GM18951 (cell line): ENCODE data around the gene AUTS2.

Experiments used
- POLR2A ChIP-seq: IDR thresholded peaks from 4 replicates; pipeline ENCODE4 v1.6.1; 2011; ENCODE audit warnings: mild to moderate bottlenecking; ENCODE audit not compliant: insufficient read length, insufficient read depth; ENCODE audit errors: extremely low read depth
- in situ Hi-C: fragments of 300-500 bp; cut with MboI; formaldehyde crosslinking; loops from one replicate; pipeline ENCODE4 v1.12.0; 2022; ENCODE audit warnings: low sequenced_read_pairs, mixed read lengths, inconsistent platforms; ENCODE audit not compliant: unreplicated experiment

The AUTS2 gene

DNA sequence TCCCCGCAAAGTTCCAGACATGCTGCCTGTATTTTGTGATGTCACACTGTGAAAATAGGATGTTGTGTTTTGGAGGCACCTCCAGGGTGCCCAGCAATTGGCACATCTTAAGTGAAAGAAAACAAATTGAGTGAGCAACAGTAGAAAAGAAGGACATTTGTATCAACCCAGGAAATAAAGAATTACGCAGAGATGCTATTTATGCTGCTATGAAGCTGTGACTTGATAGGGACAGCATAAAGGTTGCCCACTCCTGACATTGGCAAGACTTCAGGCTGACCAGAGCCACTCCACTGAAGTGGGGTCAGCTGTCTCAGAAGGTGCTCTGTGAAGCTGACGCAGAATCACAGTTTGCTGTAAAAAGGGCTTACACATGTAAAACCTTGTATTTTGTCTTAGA is 803.8 kb downstream of the AUTS2 start:
- no peak for TF ChIP-seq POLR2A
- in situ Hi-C loops: no loop called here

DNA sequence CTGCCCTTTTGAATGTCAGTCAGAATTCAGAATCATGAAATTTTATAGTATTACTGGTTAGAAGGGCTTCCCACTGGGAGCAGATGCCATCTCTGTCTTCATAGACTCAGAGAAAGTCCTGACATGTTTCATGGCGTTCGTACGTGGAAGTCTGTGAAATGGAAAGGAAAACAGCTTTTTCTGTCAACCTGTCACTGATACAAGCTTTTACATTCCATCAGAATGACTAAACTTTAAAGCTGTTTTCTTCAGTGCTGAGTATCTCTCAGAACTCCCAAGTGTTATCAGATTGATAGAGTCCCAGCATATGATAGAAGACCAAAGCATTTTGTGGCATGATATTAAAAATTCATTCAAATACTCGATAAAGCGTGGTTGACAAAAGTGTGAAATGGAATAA is 807.0 kb downstream of the AUTS2 start:
- in situ Hi-C loops: no loop called here
- TF ChIP-seq POLR2A: no peak

DNA sequence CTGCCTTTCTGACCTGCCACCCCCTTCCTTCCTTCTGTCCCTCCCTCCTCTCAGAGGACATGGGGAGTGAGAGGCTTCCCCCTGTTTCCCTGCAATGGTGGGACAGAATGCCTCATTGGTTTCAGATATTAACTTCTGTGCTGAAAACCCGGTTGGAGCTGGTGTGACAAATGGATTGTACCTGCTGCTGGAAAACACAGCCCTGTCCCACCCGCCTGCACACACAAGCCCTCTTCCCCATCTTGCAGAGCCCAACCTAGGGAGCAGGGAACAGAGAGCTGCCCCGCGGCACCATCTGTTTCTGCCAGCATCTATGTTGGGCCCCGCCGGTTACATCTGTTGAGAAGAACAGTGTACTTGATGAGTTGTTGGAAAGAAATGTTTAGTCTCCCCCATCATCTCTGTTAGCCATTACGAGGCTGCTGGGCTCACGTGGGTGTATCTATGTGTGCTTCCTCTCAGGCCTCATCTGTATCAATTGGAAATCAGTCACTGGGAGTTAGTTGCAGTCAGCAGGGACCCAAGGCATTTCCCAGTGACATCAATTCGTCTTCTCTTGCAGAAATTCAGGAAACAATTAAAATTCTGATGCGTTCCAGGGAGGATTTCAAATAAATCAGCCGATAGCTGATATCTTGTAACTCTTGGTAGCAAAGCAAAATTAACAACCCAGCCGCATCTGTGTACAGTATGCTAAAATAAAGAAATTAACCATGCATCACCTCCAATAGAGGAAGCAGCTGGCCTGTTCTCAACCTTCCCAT is 808.1 kb downstream of the AUTS2 start:
- in situ Hi-C loops: no loop called here
- no peak for TF ChIP-seq POLR2A

DNA sequence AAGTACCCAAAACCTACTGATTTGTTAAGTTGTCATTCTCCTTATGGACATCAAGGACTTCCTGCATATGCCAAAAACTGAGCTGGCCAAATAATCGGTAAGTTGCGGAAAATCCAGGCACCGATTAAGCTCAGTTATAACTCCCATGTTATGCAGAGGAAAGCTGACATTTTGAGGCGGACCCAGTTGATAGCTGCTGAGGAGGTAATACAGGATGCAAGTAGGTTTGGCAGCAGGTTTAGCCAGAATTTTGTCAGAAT is 808.6 kb downstream of the AUTS2 start:
- in situ Hi-C loops: no loop called here
- TF ChIP-seq POLR2A: no peak

DNA sequence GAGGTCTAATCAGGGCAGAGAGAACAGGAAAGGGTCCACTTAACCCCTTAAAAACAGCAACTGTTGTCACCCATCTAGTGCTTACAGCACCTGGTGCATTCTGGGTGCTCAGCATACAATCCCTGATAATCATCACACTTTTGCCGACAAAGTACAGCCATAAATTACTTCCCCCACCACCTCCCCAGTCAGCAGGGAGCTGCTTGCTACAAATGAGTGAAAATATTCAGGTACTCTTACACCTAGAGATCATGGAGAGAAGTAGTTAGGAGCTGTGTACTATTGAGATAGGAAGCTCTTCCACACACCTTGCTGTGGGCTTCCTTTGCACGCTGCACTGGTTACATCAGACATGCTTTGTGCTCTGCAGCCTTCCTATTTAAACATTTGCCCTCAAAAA is 810.2 kb downstream of the AUTS2 start:
- in situ Hi-C loops: no loop called here
- no peak for TF ChIP-seq POLR2A

DNA sequence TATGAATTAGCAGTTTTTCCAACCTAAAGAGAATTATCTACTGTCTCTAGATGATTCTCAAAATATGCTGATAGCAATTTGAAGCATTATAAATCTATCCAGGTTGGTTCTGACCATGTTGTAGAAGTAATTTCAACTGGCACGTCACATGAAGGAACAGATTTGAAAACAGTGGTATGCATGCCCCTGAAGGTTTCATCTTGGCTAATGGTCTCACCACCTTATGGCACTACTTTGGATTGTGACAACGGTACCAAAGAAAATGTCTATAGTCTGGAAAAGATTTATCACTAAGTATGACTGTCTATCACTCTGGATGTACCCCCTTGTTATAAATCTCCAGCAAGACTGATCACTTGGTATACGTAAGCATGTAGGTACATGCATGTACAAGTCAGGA is 810.6 kb downstream of the AUTS2 start:
- in situ Hi-C loops: no loop called here
- no peak for TF ChIP-seq POLR2A

DNA sequence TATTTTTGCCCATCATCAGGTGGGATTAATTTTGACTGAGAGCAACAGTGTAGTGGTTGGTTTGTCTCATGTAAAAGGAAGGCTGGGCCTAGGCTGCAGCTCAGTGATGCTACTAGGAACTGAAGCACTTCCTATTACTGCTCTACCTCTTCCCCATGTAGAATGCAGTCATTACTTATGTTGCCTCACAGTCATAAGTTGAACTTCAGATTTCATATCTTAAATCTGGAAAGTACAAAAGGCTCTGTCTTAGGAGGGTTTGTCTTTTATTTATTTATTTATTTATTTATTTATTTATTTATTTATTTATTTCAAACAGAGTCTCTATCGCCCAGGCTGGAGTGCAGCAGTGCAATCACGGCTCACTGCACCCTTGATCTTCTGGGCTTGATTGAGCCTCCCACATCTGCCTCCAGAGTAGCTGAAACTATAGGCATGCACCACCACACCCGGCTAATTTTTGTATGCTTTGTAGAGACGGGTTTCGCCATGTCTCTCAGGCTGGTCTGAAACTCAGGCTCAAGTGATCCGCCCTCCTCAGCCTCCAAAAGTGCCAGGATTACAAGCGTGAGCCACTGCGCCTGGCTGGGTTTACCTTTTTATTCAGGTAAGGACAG is 812.0 kb downstream of the AUTS2 start:
- in situ Hi-C loops: no loop called here
- TF ChIP-seq POLR2A: no peak

DNA sequence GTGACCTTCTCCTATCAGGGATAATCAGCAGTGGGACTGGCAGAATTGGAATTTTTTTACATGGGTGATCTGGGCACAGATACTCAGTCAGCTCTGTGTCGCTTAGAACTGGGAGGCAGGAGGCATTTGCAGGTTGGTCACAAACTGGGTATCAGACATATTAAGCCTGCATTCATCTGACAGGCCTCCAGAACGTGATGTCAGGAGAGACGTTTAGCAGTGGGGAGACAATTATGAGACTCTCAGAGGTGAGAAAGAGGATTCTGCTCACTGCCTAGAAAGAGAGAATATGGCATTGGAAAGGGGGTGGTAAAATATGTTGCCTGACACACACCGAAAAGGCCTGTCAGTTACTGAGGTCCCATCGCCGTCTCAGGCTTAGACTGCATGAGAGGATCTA is 816.1 kb downstream of the AUTS2 start:
- no peak for TF ChIP-seq POLR2A
- in situ Hi-C loops: no loop called here

DNA sequence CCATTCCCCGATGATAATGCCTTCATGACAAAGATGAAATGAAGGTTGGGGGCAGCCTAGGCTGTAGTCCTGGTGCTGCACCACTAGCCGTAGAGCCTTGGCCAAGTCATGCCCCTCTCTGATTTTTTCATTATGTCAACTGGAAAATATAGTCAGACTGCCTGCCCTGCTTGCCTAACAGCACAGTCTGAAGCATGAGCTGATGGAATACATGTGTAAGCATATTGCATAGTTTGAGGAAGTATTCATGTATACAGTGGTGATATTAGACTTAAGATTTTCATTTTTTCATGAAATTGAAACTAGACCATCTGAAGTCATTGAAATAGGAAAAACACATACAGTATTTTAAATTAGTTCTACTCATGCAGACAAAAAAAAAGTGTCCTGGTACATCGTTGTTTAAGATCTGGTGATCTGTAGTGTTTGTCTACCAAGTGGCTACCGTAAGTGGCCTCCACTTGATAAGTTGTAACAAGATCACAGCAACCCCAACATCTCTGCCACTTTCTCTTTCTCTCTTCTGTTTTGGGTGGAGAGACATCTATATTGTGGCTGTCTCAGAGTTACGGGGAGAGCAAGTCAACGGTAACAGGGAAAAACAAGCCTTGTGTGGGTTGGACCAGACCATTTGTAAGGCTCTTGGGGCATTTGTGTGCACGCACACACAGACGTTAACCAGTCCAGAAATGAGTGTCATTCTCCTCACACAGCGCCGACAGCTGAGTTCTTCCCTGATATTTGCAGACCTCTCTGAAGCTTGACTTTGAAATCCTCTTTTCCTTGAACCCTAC is 817.1 kb downstream of the AUTS2 start:
- no peak for TF ChIP-seq POLR2A

DNA sequence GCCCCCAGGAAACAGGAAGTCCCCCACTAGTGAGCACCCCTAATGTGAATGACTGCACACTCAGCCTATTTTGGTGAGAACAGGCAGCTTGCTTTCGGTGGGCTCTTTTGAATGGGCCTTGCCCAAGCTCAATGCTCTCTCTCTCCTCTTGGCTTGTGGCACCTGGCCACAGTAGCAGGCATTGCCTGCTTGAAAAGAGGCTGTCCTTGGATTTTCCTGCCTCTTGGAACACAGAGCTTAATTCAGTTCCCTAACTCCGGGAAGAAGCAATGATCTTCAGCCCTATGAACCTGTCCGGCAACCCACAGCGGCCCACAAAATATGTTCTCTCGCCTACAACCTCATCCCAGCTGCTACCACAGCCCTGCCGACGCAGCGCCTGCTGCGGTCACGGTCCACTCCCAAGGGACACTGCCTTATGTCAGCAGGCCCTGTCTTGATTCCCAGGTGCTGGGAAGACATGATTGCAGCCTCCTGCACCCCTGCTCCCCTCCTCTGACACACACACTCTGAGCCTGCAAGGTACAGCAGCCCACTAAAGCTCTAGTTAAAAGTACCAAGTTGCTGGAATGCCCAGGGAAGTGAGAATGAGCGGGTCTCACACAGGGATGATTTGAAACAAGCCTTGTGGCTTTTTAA is 818.2 kb downstream of the AUTS2 start:
- in situ Hi-C loops: no loop called here
- TF ChIP-seq POLR2A: no peak

More for the DNA sequence above, 817.1 kb downstream of the AUTS2 start:
- in situ Hi-C loops: no loop called here

DNA sequence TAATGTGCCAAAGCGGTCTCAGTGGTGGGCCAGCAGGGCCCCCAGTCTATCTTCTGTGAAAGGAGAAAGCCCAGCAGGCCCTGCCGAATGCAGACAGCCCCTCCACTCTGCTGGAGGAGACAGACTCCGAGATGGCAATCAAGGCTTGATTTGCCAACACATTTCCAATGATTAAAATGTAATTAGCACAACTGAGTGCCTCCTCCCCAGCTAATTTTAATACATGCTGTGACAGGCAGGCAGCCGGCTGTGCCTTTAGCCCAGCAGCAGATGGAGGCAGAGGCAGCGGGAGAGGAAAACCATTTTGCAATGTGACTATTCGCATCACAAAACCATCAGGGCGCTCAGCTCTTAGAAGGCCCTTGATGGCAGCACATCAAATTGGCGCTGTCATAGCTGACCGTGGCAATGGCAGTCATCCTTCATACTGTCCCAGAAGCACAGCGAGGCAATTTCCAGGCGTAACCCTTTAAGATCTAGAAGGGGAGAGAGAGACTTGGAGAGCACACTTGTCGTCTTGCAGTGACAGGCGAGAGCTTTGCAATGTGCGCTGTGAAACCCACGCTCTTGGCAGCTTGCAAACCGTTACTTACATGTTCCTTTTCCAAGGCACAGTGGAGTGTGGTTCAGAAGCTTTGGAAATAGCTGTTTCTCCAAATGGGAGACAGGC is 818.8 kb downstream of the AUTS2 start:
- in situ Hi-C loops: no loop called here
- TF ChIP-seq POLR2A: no peak

DNA sequence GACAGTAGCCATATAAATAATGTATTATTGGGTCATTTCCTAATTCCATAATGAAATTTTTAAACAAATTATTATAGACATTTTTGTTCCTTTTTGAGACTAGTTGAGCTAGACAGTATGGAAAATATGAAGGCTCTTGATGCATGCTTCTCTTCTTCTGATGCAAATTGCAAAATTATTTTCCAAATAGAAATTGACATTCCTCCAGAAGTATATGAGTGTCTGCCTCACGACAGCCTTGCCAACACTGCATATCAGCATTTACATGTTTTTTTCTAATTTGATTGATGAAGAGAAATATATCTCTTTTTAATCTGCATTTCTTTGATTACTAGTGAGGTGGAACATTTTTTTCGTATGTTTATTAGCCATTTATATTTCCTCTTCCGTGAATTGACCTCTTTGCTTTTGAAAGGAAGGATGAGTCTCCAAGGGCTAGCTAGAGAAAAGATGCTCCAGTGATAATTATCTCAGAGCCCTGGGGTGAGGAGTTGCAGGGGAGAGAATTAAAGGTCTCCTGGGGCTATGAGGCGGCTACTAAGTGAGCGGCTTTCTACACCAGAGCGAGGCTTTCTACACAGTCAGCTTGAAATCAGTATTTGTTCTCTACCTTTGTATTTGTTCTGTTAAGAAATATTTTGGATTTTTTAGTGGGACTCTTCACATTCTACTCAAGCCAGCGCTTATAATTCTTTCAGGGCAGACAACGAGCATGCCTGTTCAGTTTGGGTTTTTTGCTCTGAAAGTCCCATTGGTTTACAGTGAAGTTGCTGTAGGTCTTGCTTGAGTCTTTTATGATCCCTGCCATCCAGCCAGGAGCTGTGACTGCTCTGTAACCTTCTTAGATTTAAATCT is 821.5 kb downstream of the AUTS2 start:
- in situ Hi-C loops: no loop called here
- TF ChIP-seq POLR2A: no peak

DNA sequence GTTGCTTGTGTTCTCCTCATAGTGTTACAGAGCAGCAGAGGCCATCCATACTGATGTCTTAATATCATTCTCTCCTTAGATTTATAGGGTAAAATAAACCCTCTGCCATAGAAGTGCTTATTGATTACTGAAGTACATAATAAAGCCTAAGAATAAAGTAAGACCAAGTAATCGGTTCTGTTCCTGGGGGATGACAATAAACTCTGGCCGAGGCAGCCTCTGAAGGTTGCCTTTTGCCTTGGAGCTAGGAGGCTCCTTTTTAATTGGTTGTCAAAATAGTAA is 822.0 kb downstream of the AUTS2 start:
- TF ChIP-seq POLR2A: no peak
- in situ Hi-C loops: no loop called here

DNA sequence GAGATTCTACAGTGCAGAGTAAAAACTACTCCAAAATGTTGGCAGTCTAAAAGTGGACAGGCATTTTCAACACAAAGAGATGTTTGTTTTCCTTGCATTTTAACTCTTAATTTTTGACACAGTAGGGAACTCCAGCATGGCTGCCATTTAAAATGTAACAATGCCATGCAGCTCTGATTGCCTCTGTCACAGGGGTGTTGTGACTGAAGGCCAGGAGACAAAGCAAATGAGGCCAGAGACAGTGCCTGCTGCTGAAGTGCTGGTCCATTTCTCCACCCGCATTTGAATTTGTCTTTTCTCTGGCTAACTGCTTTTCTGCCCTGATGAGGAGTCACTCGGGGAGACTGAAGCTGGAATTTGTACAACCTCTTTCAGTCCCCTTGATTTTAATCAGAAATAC is 823.0 kb downstream of the AUTS2 start:
- in situ Hi-C loops: no loop called here
- no peak for TF ChIP-seq POLR2A
